PC-3 (cell line): ENCODE data around the gene HELQ. TPM values are rescaled to one million over a fixed set of nuclear protein-coding genes. Genes with fewer than 3 reads are reported as not detected.

Experiments used
- ATAC-seq: fragments of 200-7000 bp; cut with Tn5 transposase; 2 replicates; pipeline ENCODE4 v1.9.1; 2020; ENCODE audit warnings: mild to moderate bottlenecking, moderate library complexity
- BruUV-seq: library from RNA; stranded (reverse); fragments of 400-500 nt; replicated peaks from 2 replicates; lab custom pipeline; 2021; lab: Mats Ljungman, UMichigan
- CTCF ChIA-PET: fragments of 300-600 bp; sonication (Branson Sonifier 250); formaldehyde crosslinking; loops from one replicate; lab custom pipeline; 2022; ENCODE audit warnings: antibody characterized with exemption; lab: Charles Lee
- POLR2A ChIA-PET: fragments of 300-600 bp; sonication (Branson Sonifier 250); formaldehyde crosslinking; loops from one replicate; lab custom pipeline; 2022; ENCODE audit warnings: antibody characterized with exemption; ENCODE audit not compliant: unreplicated experiment; lab: Charles Lee
- DNase-seq: peaks from one replicate; pipeline ENCODE4 v3.0.0-alpha.2; 2015
- H2AFZ ChIP-seq: fragments of 300-600 bp; sonication (generic); 2 replicates; pipeline ENCODE4 v1.6.0; 2016; ENCODE audit warnings: antibody characterized with exemption, low read length
- H3F3A ChIP-seq: fragments of 300-600 bp; sonication (generic); one replicate; pipeline ENCODE4 v1.6.0; 2017; ENCODE audit warnings: antibody characterized with exemption, low read length, control low read depth, mild to moderate bottlenecking; ENCODE audit not compliant: unreplicated experiment
- H3K27ac ChIP-seq: fragments of 300-600 bp; sonication (generic); 2 replicates; pipeline ENCODE4 v1.5.1; 2016; ENCODE audit warnings: mild to moderate bottlenecking, low read length
- H3K27me3 ChIP-seq: fragments of 300-600 bp; sonication (generic); 2 replicates; pipeline ENCODE4 v1.6.1; 2016; ENCODE audit warnings: low read length, mixed read lengths
- H3K36me3 ChIP-seq: fragments of 300-600 bp; sonication (generic); 2 replicates; pipeline ENCODE4 v1.6.1; 2016; ENCODE audit warnings: low read depth, mixed run types, low read length, mixed read lengths
- H3K4me1 ChIP-seq: fragments of 300-600 bp; sonication (generic); 2 replicates; pipeline ENCODE4 v1.5.1; 2016; ENCODE audit warnings: low read length; ENCODE audit not compliant: insufficient read depth
- H3K4me2 ChIP-seq: fragments of 300-600 bp; sonication (generic); 2 replicates; pipeline ENCODE4 v1.6.0; 2016; ENCODE audit warnings: low read length
- H3K4me3 ChIP-seq: fragments of 300-600 bp; sonication (generic); 2 replicates; pipeline ENCODE4 v1.5.1; 2016; ENCODE audit warnings: mild to moderate bottlenecking, low read length, mixed read lengths
- H3K79me2 ChIP-seq: fragments of 300-600 bp; sonication (generic); 2 replicates; pipeline ENCODE4 v1.6.1; 2017; ENCODE audit warnings: low read length, mixed read lengths
- H3K9ac ChIP-seq: fragments of 300-600 bp; sonication (generic); 2 replicates; pipeline ENCODE4 v1.6.0; 2016; ENCODE audit warnings: mild to moderate bottlenecking, low read length
- H3K9me2 ChIP-seq: fragments of 300-600 bp; sonication (generic); replicated peaks from 2 replicates; pipeline ENCODE4 v1.6.1; 2016; ENCODE audit warnings: mixed run types, low read length, mixed read lengths
- H3K9me3 ChIP-seq: fragments of 300-600 bp; sonication (generic); 2 replicates; pipeline ENCODE4 v1.6.1; 2016; ENCODE audit warnings: low read length, mixed read lengths
- H4K20me1 ChIP-seq: fragments of 300-600 bp; sonication (generic); 2 replicates; pipeline ENCODE4 v1.6.1; 2016; ENCODE audit warnings: low read length, mixed read lengths
- CTCF ChIP-seq: fragments of 300-600 bp; sonication (generic); conservative IDR thresholded peaks from 2 replicates; pipeline ENCODE4 v1.5.1; 2017; ENCODE audit warnings: antibody characterized with exemption, low read depth, mild to moderate bottlenecking, low read length
- EZH2 ChIP-seq: fragments of 300-600 bp; sonication (generic); IDR thresholded peaks from one replicate; pipeline ENCODE4 v1.6.1; 2017; ENCODE audit warnings: antibody characterized with exemption, mild to moderate bottlenecking, low read length; ENCODE audit not compliant: unreplicated experiment
- EZH2phosphoT487 ChIP-seq: fragments of 300-600 bp; sonication (generic); IDR thresholded peaks from 2 replicates; pipeline ENCODE4 v1.6.1; 2018; ENCODE audit warnings: mild to moderate bottlenecking, antibody characterized with exemption, low read length, borderline replicate concordance
- intact Hi-C: fragments of 100-400 bp; cut with micrococcal nuclease; formaldehyde crosslinking; loops from 2 replicates; pipeline ENCODE4 v1.9.0; 2023
- total RNA-seq: library from RNA; depleted of rRNA; stranded (reverse); fragments of >200 nt; gene quantifications from 2 replicates; pipeline ENCODE4 v1.2.3, GENCODE V29; 2014

Gene HELQ
- total RNA-seq, 1 experiment from 2014 or later = 7.3 TPM

GRCh38 chr4:83381173-83381572 is 74.5 kb downstream of the HELQ start:
- H4K20me1 ChIP-seq = no peaks in the 10 kb centered on the region
- H3K9me2 ChIP-seq = no peaks in the 10 kb centered on the region
- H3K9me3 ChIP-seq = no peaks in the 10 kb centered on the region
- TF ChIP-seq EZH2phosphoT487 (no peak), CTCF (no peak), EZH2 (no peak)
- no peak overlapping the region for H3K4me3 ChIP-seq
- intact Hi-C loops = no loop called here
- ChIA-PET CTCF (no interaction called here), POLR2A (no interaction called here)
- no peaks in the 10 kb centered on the region for H3F3A ChIP-seq
- no peak overlapping the region for H3K9ac ChIP-seq
- ATAC-seq (peak; percentile 38; the same call in 1 of the 2 replicates), DNase-seq (peak; percentile 57)
- peaks cover 10% of the 10 kb centered on the region for H3K4me1 ChIP-seq
- no TSS peak for BruUV-seq
- H3K4me2 ChIP-seq = peak overlapping the region; percentile 15; the same call in 1 of the 2 replicates
- no peak overlapping the region for H3K27ac ChIP-seq
- peak overlapping the region; percentile 30; the same call in 1 of the 2 replicates for H2AFZ ChIP-seq
- no peaks in the 10 kb centered on the region for H3K36me3 ChIP-seq
- H3K79me2 ChIP-seq = no peaks in the 10 kb centered on the region
- no peaks in the 10 kb centered on the region for H3K27me3 ChIP-seq

GRCh38 chr4:83378419-83378818 is 77.2 kb downstream of the HELQ start:
- intact Hi-C loops = no loop called here
- CTCF ChIA-PET = no interaction called here
- no peak for TF ChIP-seq CTCF
- no peak for TF ChIP-seq EZH2
- no peak for TF ChIP-seq EZH2phosphoT487

DNA sequence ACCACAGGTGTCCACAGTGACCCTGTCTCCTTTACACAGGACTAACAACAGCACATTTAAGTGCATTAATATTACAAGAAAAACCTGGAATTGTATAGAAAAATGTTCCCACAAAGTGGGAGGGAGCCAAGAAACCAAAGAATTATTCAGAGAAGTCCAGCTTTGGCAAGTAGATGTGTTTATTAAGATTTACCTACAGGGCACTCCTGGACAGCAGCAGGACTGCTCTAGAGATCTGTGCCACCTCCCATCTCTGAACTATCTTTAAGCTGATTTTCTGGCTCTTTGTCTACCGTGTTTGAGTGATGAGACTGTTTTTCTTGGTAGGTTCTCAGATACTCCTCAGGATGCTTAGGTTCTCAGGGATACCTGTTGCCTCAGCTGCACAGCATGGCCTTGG is 82.7 kb downstream of the HELQ start:
- no TSS peak for BruUV-seq
- H3K27ac ChIP-seq = no peak overlapping the region
- H3K4me2 ChIP-seq = no peak overlapping the region
- no peaks in the 10 kb centered on the region for H3K9me3 ChIP-seq
- intact Hi-C loops = no loop called here
- H4K20me1 ChIP-seq = no peaks in the 10 kb centered on the region
- H3K36me3 ChIP-seq = no peaks in the 10 kb centered on the region
- ChIA-PET POLR2A (no interaction called here), CTCF (no interaction called here)
- no peak for TF ChIP-seq CTCF
- no peaks in the 10 kb centered on the region for H3K9me2 ChIP-seq
- no peaks in the 10 kb centered on the region for H3K79me2 ChIP-seq
- ATAC-seq (no peak), DNase-seq (no peak)
- no peak overlapping the region for H2AFZ ChIP-seq
- H3K4me1 ChIP-seq = no peaks in the 10 kb centered on the region
- H3K4me3 ChIP-seq = no peak overlapping the region
- H3K27me3 ChIP-seq = no peaks in the 10 kb centered on the region
- H3K9ac ChIP-seq = no peak overlapping the region
- no peaks in the 10 kb centered on the region for H3F3A ChIP-seq

More at GRCh38 chr4:83378419-83378818, 77.2 kb downstream of the HELQ start:
- H3K4me3 ChIP-seq = no peak overlapping the region
- no peak overlapping the region for H3K27ac ChIP-seq
- BruUV-seq = no TSS peak
- ATAC-seq = no peak
- H3K4me1 ChIP-seq = peaks cover 10% of the 10 kb centered on the region
- no peak for DNase-seq
- no peaks in the 10 kb centered on the region for H3F3A ChIP-seq
- H3K4me2 ChIP-seq = no peak overlapping the region
- H3K36me3 ChIP-seq = no peaks in the 10 kb centered on the region
- H3K27me3 ChIP-seq = no peaks in the 10 kb centered on the region
- H3K9me2 ChIP-seq = no peaks in the 10 kb centered on the region
- no peaks in the 10 kb centered on the region for H3K9me3 ChIP-seq
- no peaks in the 10 kb centered on the region for H3K79me2 ChIP-seq
- H2AFZ ChIP-seq = no peak overlapping the region
- POLR2A ChIA-PET = no interaction called here
- H3K9ac ChIP-seq = no peak overlapping the region
- no peaks in the 10 kb centered on the region for H4K20me1 ChIP-seq
